H1 (cell line): Measurements from ENCODE around the gene ARHGAP15. TPM values are rescaled to one million over a fixed set of nuclear protein-coding genes. Genes with fewer than 3 reads are reported as not detected.
A peak's percentile ranks its signal among the peaks of the same experiment; 100 is the strongest.

Experiments
- CTCF ChIA-PET: fragments of 300-600 bp; sonication (Branson Sonifier 250); formaldehyde crosslinking; loops from one replicate; lab custom pipeline; 2021; ENCODE audit not compliant: partially characterized antibody; lab: Charles Lee
- POLR2A ChIA-PET: fragments of 300-600 bp; sonication (Branson Sonifier 250); formaldehyde crosslinking; loops from one replicate; lab custom pipeline; 2021; ENCODE audit warnings: inconsistent platforms; ENCODE audit not compliant: partially characterized antibody; lab: Charles Lee
- DNase-seq, 2 experiments: peaks; one replicate each; pipeline versions ENCODE4 v3.0.0 to v3.0.0-alpha.2; 2010 to 2022; ENCODE audit warnings: low spot score in 2 of 2, low read depth in 1 of 2, mixed read lengths in 1 of 2
- FAIRE-seq: peaks from 2 replicates; lab custom pipeline; 2011; peaks lifted over from hg19 to GRCh38; lab: Jason Lieb, UNC
- H2AFZ ChIP-seq: 2 replicates; pipeline ENCODE4 v1.8.1; 2012; ENCODE audit warnings: low read length, inconsistent platforms
- H2AK5ac ChIP-seq: 2 replicates; pipeline ENCODE4 v1.6.1; 2013; ENCODE audit warnings: low read depth, low read length
- H2BK120ac ChIP-seq: replicated peaks from 2 replicates; pipeline ENCODE3; 2013; ENCODE audit warnings: low read depth, low read length, inconsistent platforms
- H2BK12ac ChIP-seq: 2 replicates; pipeline ENCODE4 v1.6.1; 2013; ENCODE audit warnings: low read depth, low read length
- H2BK15ac ChIP-seq: 2 replicates; pipeline ENCODE4 v1.6.1; 2013; ENCODE audit warnings: low read length
- H2BK20ac ChIP-seq: 2 replicates; pipeline ENCODE4 v1.6.1; 2013; ENCODE audit warnings: low read length
- H2BK5ac ChIP-seq: 2 replicates; pipeline ENCODE4 v1.6.1; 2013; ENCODE audit warnings: low read depth, low read length
- H3K14ac ChIP-seq: 2 replicates; pipeline ENCODE4 v1.6.1; 2013; ENCODE audit warnings: inconsistent platforms; ENCODE audit not compliant: insufficient read length
- H3K18ac ChIP-seq: 2 replicates; pipeline ENCODE4 v1.6.1; 2013; ENCODE audit warnings: low read length; ENCODE audit errors: extremely low read depth
- H3K23ac ChIP-seq: 2 replicates; pipeline ENCODE4 v1.6.1; 2013; ENCODE audit warnings: inconsistent platforms; ENCODE audit not compliant: insufficient read length
- H3K23me2 ChIP-seq: 2 replicates; pipeline ENCODE4 v1.6.1; 2013; ENCODE audit warnings: low read depth, low read length
- H3K27ac ChIP-seq: 2 replicates; pipeline ENCODE4 v1.6.1; 2011; ENCODE audit warnings: low read depth, low read length, inconsistent platforms
- H3K27me3 ChIP-seq, 4 experiments: replicated peaks in 1 of 4; 1 replicate in 1 of 4; 2 replicates in 3 of 4; pipeline versions ENCODE4 v1.6.1 to v1.8.1; 2011 to 2013; ENCODE audit warnings: low read length in 3 of 4, mild to moderate bottlenecking in 3 of 4, inconsistent platforms in 2 of 4, mixed read lengths in 2 of 4, moderate library complexity in 1 of 4; ENCODE audit not compliant: control insufficient read depth in 3 of 4, insufficient read depth in 3 of 4; ENCODE audit errors: extremely low read depth in 1 of 4
- H3K36me3 ChIP-seq, 4 experiments: 2 replicates each; pipeline versions ENCODE4 v1.6.1 to v1.8.1; 2011 to 2013; ENCODE audit warnings: mild to moderate bottlenecking in 4 of 4, low read length in 3 of 4, moderate library complexity in 2 of 4, control low read depth in 1 of 4, inconsistent platforms in 1 of 4; ENCODE audit not compliant: insufficient read depth in 4 of 4, control insufficient read depth in 2 of 4
- H3K4ac ChIP-seq: replicated peaks from 2 replicates; pipeline ENCODE3; 2013; ENCODE audit warnings: low read length, low read depth, mixed read lengths, inconsistent platforms; ENCODE audit not compliant: insufficient read length
- H3K4me1 ChIP-seq, 4 experiments: replicated peaks in 1 of 4; 1 replicate in 1 of 4; 2 replicates in 3 of 4; pipeline versions ENCODE4 v1.6.1 to v1.8.1; 2011 to 2013; ENCODE audit warnings: low read length in 3 of 4, inconsistent platforms in 2 of 4, mixed read lengths in 1 of 4; ENCODE audit not compliant: insufficient read depth in 4 of 4, control insufficient read depth in 3 of 4
- H3K4me2 ChIP-seq, 2 experiments: 2 replicates each; pipeline versions ENCODE4 v1.6.1 to v1.8.1; 2011 to 2013; ENCODE audit warnings: low read depth in 2 of 2, low read length in 2 of 2, control low read depth in 1 of 2, inconsistent platforms in 1 of 2, mild to moderate bottlenecking in 1 of 2; ENCODE audit not compliant: insufficient read depth in 1 of 2
- H3K4me3 ChIP-seq, 4 experiments: fragments of 200-600, 300-600 bp in 1 of 4; sonication (generic), shearing (Covaris generic), sonication (Bioruptor Twin) in 1 of 4; 2 replicates each; pipeline versions ENCODE4 v1.5.1 to v1.8.1; 2011 to 2016; ENCODE audit warnings: low read length in 4 of 4, low read depth in 3 of 4, control low read depth in 2 of 4, inconsistent platforms in 2 of 4, mild to moderate bottlenecking in 2 of 4, mixed read lengths in 1 of 4, moderate library complexity in 1 of 4; ENCODE audit not compliant: insufficient read depth in 2 of 4; ENCODE audit errors: extremely low read depth in 1 of 4
- H3K56ac ChIP-seq: replicated peaks from 2 replicates; pipeline ENCODE3; 2013; ENCODE audit warnings: low read depth, mild to moderate bottlenecking, mixed read lengths, low read length, inconsistent platforms; ENCODE audit not compliant: insufficient read length
- H3K79me1 ChIP-seq: 2 replicates; pipeline ENCODE4 v1.6.1; 2013; ENCODE audit warnings: low read depth, low read length, control low read depth
- H3K79me2 ChIP-seq, 2 experiments: 2 replicates each; pipeline versions ENCODE4 v1.6.1 to v1.8.1; 2012 to 2013; ENCODE audit warnings: low read length in 2 of 2, mild to moderate bottlenecking in 2 of 2, inconsistent platforms in 1 of 2; ENCODE audit not compliant: insufficient read depth in 2 of 2, control insufficient read depth in 1 of 2
- H3K9ac ChIP-seq, 4 experiments: replicated peaks in 1 of 4; 1 replicate in 1 of 4; 2 replicates in 3 of 4; pipeline versions ENCODE4 v1.6.1 to v1.8.1; 2011 to 2013; ENCODE audit warnings: low read depth in 3 of 4, low read length in 3 of 4, control low read depth in 2 of 4, mild to moderate bottlenecking in 2 of 4, moderate library complexity in 2 of 4, inconsistent platforms in 1 of 4; ENCODE audit errors: extremely low read depth in 1 of 4
- H3K9me3 ChIP-seq, 2 experiments: 2 replicates each; pipeline versions ENCODE4 v1.6.1 to v1.8.1; 2012 to 2013; ENCODE audit warnings: mild to moderate bottlenecking in 2 of 2, moderate library complexity in 2 of 2, control low read depth in 1 of 2, inconsistent platforms in 1 of 2, low read depth in 1 of 2, low read length in 1 of 2, mixed read lengths in 1 of 2; ENCODE audit not compliant: insufficient read depth in 2 of 2
- H4K20me1 ChIP-seq, 2 experiments: replicated peaks in 1 of 2; 2 replicates each; pipeline versions ENCODE3 to v1.8.1; 2011 to 2013; ENCODE audit warnings: inconsistent platforms in 2 of 2, low read length in 2 of 2, mild to moderate bottlenecking in 1 of 2; ENCODE audit not compliant: insufficient read depth in 2 of 2, control insufficient read depth in 1 of 2
- H4K5ac ChIP-seq: 2 replicates; pipeline ENCODE4 v1.6.1; 2013; ENCODE audit warnings: low read length, low read depth, mixed read lengths, inconsistent platforms; ENCODE audit not compliant: insufficient read length
- H4K8ac ChIP-seq: 2 replicates; pipeline ENCODE4 v1.8.0; 2013; ENCODE audit warnings: mild to moderate bottlenecking, moderate library complexity, low read length, inconsistent platforms; ENCODE audit not compliant: insufficient read depth; ENCODE audit errors: extremely low read depth
- H4K91ac ChIP-seq: replicated peaks from 2 replicates; pipeline ENCODE3; 2013; ENCODE audit warnings: low read length, mixed read lengths, inconsistent platforms; ENCODE audit not compliant: insufficient read length
- BACH1 ChIP-seq: IDR thresholded peaks from 2 replicates; pipeline ENCODE4 v1.6.1; 2012; ENCODE audit warnings: low read length, improper control_type of control experiment
- CEBPB ChIP-seq: IDR thresholded peaks from 2 replicates; pipeline ENCODE4 v1.6.1; 2012; ENCODE audit warnings: low read depth, low read length
- CHD2 ChIP-seq: IDR thresholded peaks from 2 replicates; pipeline ENCODE4 v1.6.1; 2012; ENCODE audit warnings: low read length, improper control_type of control experiment
- EP300 ChIP-seq, 2 experiments: IDR thresholded peaks; 1 replicate in 1 of 2; 2 replicates in 1 of 2; pipeline ENCODE4 v1.6.1; 2011 to 2012; ENCODE audit warnings: low read depth in 2 of 2, low read length in 2 of 2, mild to moderate bottlenecking in 2 of 2, borderline replicate concordance in 1 of 2, inconsistent platforms in 1 of 2, moderate library complexity in 1 of 2
- GABPA ChIP-seq: IDR thresholded peaks from 2 replicates; pipeline ENCODE4 v1.6.1; 2011; ENCODE audit warnings: mild to moderate bottlenecking, low read length, moderate library complexity, borderline replicate concordance; ENCODE audit not compliant: insufficient read depth
- HDAC2 ChIP-seq, 2 experiments: fragments of 300-600 bp in 1 of 2; sonication (generic) in 1 of 2; IDR thresholded peaks; 2 replicates each; pipeline ENCODE4 v1.6.1; 2011 to 2012; ENCODE audit warnings: low read depth in 2 of 2, low read length in 2 of 2, mild to moderate bottlenecking in 2 of 2, moderate library complexity in 2 of 2, borderline replicate concordance in 1 of 2, inconsistent platforms in 1 of 2
- MAFK ChIP-seq: IDR thresholded peaks from 2 replicates; pipeline ENCODE4 v1.6.1; 2012; ENCODE audit warnings: low read depth, mild to moderate bottlenecking, improper control_type of control experiment, low read length
- RAD21 ChIP-seq, 2 experiments: IDR thresholded peaks in 1 of 2; conservative IDR thresholded peaks in 1 of 2; 2 replicates each; pipeline ENCODE4 v1.6.1; 2011; ENCODE audit warnings: low read depth in 2 of 2, low read length in 2 of 2, improper control_type of control experiment in 1 of 2, inconsistent platforms in 1 of 2, mild to moderate bottlenecking in 1 of 2, moderate library complexity in 1 of 2
- SAP30 ChIP-seq: fragments of 300-600 bp; sonication (generic); IDR thresholded peaks from 2 replicates; pipeline ENCODE4 v1.7.1; 2012; ENCODE audit warnings: low read length, moderate library complexity, mild to moderate bottlenecking, inconsistent platforms; ENCODE audit not compliant: insufficient read depth, insufficient replicate concordance
- SIRT6 ChIP-seq: IDR thresholded peaks from one replicate; pipeline ENCODE4 v1.7.1; 2012; ENCODE audit warnings: low read length, inconsistent platforms
- SUZ12 ChIP-seq: fragments of 200-600 bp; sonication (generic); IDR thresholded peaks from 2 replicates; pipeline ENCODE4 v1.6.1; 2012; ENCODE audit warnings: mild to moderate bottlenecking, inconsistent platforms, low read length, moderate library complexity, mixed read lengths
- TAF1 ChIP-seq: IDR thresholded peaks from 2 replicates; pipeline ENCODE4 v1.6.1; 2011; ENCODE audit warnings: mild to moderate bottlenecking, low read depth, low read length
- TCF12 ChIP-seq: IDR thresholded peaks from 2 replicates; pipeline ENCODE4 v1.6.1; 2011; ENCODE audit warnings: low read depth, mild to moderate bottlenecking, low read length
- WGBS, 2 experiments: shearing (Covaris generic) in 1 of 2; methylation state at CpG; one replicate each; pipeline versions ENCODE4 v1.1.6 to v1.1.7; 2013 to 2015; ENCODE audit warnings: low lambda C conversion rate in 2 of 2, mixed read lengths in 2 of 2, inconsistent platforms in 1 of 2, low coverage in 1 of 2, missing lambda C conversion rate in 1 of 2; ENCODE audit not compliant: insufficient replicate concordance in 2 of 2, insufficient coverage in 1 of 2, insufficient read length in 1 of 2; ENCODE audit errors: extremely low coverage in 1 of 2, missing lambda C conversion rate in 1 of 2; 5-methylcytosine and 5-hydroxymethylcytosine counted together
- polyA plus RNA-seq, 7 experiments: library from polyadenylated mRNA; depleted of rRNA in 3 of 7; stranded (reverse) in 5 of 7; unstranded in 2 of 7; fragments of >200 nt in 5 of 7; fragments of 200-250 nt in 2 of 7; gene quantifications; 1 replicate in 5 of 7; 2 replicates in 1 of 7; 4 replicates in 1 of 7; pipeline versions ENCODE4 v1.2.1 to v1.2.3, GENCODE V29; 2011 to 2013; ENCODE audit warnings: missing spikeins in 2 of 7, mixed read lengths in 2 of 7
- total RNA-seq: library from RNA; stranded (reverse); fragmentation: NEBNext Ultra II Directional; extraction: Animal tissue kit (Norgen Biotek cat#: 25700); gene quantifications from 2 replicates; pipeline ENCODE4 v1.2.1, GENCODE V29; 2021

Gene ARHGAP15
- total and polyA plus RNA-seq, 2 of the 8 experiments (the other 6 are each of a cell fraction or from before 2014, with no cell fraction given): not detected

GRCh38 chr2:143764261-143764660 is 635.0 kb downstream of the ARHGAP15 start:
- H4K5ac ChIP-seq: no peak overlapping the region
- peaks cover 2% of the 10 kb centered on the region; the same call in 1 of the 2 replicates for H3K23me2 ChIP-seq
- peak overlapping the region; percentile 30; the same call in 1 of the 2 replicates for H2BK12ac ChIP-seq
- no peaks in the 10 kb centered on the region for H3K79me2 ChIP-seq
- FAIRE-seq: no peak
- H3K4me3 ChIP-seq: no peak overlapping the region
- no peak overlapping the region for H3K4ac ChIP-seq
- H3K18ac ChIP-seq: peak overlapping the region; percentile 73
- peak overlapping the region; percentile 68 for H2AFZ ChIP-seq
- ChIA-PET CTCF (no interaction called here), POLR2A (no interaction called here)
- H3K4me2 ChIP-seq: no peak overlapping the region
- no peak for DNase-seq
- 88 to 100% methylated on average over 1 to 4 of the region's 4 CpGs for WGBS, 2 experiments
- no peaks in the 10 kb centered on the region for H3K79me1 ChIP-seq
- H2BK5ac ChIP-seq: peak overlapping the region; percentile 16; the same call in 1 of the 2 replicates
- no peaks in the 10 kb centered on the region for H3K27me3 ChIP-seq
- H4K91ac ChIP-seq: peak overlapping the region; percentile 62
- peaks cover 2 to 25% (median 9%) of the 10 kb centered on the region in 4 experiments; a peak in 5 of 7 replicates for H3K4me1 ChIP-seq
- H3K14ac ChIP-seq: no peak overlapping the region
- H2AK5ac ChIP-seq: no peak overlapping the region
- no peak overlapping the region for H2BK120ac ChIP-seq
- no peaks in the 10 kb centered on the region for H3K9me3 ChIP-seq
- H3K23ac ChIP-seq: no peak overlapping the region
- H3K9ac ChIP-seq: no peak overlapping the region
- H2BK15ac ChIP-seq: no peak overlapping the region
- no peak overlapping the region for H4K8ac ChIP-seq
- no peaks in the 10 kb centered on the region for H4K20me1 ChIP-seq
- no peak overlapping the region for H3K27ac ChIP-seq
- H2BK20ac ChIP-seq: no peak overlapping the region; the same call in 1 of the 2 replicates
- H3K56ac ChIP-seq: no peak overlapping the region
- H3K36me3 ChIP-seq: no peaks in the 10 kb centered on the region; a peak in 1 of 8 replicates
- TF ChIP-seq RAD21 (IDR thresholded peaks at IDR 0.05 in 1 of 2, conservative IDR thresholded peaks at IDR 0.05 in 1 of 2; ENCODE audit: low read depth in 2 of 2, low read length in 2 of 2): no peak
- no peak for TF ChIP-seq CHD2
- no peak for TF ChIP-seq CEBPB
- no peak for TF ChIP-seq BACH1
- no peak for TF ChIP-seq HDAC2 (IDR thresholded peaks at IDR 0.05; ENCODE audit: borderline replicate concordance in 1 of 2, low read depth in 2 of 2, low read length in 2 of 2)
- TF ChIP-seq SIRT6: no peak
- TF ChIP-seq TAF1: no peak
- TF ChIP-seq GABPA: no peak
- no peak for TF ChIP-seq SAP30
- no peak for TF ChIP-seq EP300 (IDR thresholded peaks at IDR 0.05; ENCODE audit: borderline replicate concordance in 1 of 2, low read depth in 2 of 2, low read length in 2 of 2)
- no peak for TF ChIP-seq SUZ12
- TF ChIP-seq TCF12: no peak
- no peak for TF ChIP-seq MAFK
